ENCODE measurements around the gene TMED3. TPM values are rescaled to one million over a fixed set of nuclear protein-coding genes. Genes with fewer than 3 reads are reported as not detected.

TMED3 gene
- 229 and 259 TPM in 2 replicates for total RNA-seq

GRCh38 chr15:79310985-79311900, at the start of gene TMED3:
Gene TMED3 (plus strand): TSS chr15:79311112. CDS start chr15:79311250, 138 bp downstream.

GRCh38 chr15:79282371-79283251, 28.3 kb upstream of the TMED3 start, which contains the start of gene ANKRD34C:
Gene ANKRD34C (plus strand): TSS chr15:79282722. CDS start chr15:79293285, 10,563 bp downstream.

Other genes starting within 250 kb of the TMED3 start
- 2.3 and 5.2 TPM in 2 replicates for gene RASGRF1, start 220.3 kb upstream of the TMED3 start, total RNA-seq
- gene ANKRD34C, start 28.4 kb upstream of the TMED3 start, total RNA-seq: not detected in 2 replicates
- 0.53 and 0.86 TPM in 2 replicates for gene MINAR1, start 121.2 kb downstream of the TMED3 start, total RNA-seq

All from myometrial cell (primary cell).